GM21390 (cell line): ENCODE measurements around the gene LYSMD1.
"Not testable (repeated sequence)": the region's sequence is repeated elsewhere in the genome, so short reads cannot be mapped to it uniquely, and the experiment has no call there.

Experiments
- ATAC-seq: cut with Tn5 transposase; IDR thresholded peaks from one replicate; pipeline ENCODE4 v1.9.1; 2021; ENCODE audit not compliant: unreplicated experiment

Gene LYSMD1

GRCh38 chr1:151165738-151166504 is at the start of gene LYSMD1, which contains the start of gene SCNM1:
LYSMD1 (minus strand) TSS chr1:151165902; CDS start chr1:151165258, 644 bp downstream.
SCNM1 (plus strand) TSS chr1:151166144; CDS start chr1:151166153, 9 bp downstream.
- ATAC-seq, result peak; percentile 81

- ATAC-seq, result no peak
Measured at GRCh38 chr1:151213560-151213959, 47.9 kb upstream of the LYSMD1 start.

GRCh38 chr1:151211972-151212705 is 46.4 kb upstream of the LYSMD1 start:
- no peak for ATAC-seq

GRCh38 chr1:151210830-151211229 is 45.1 kb upstream of the LYSMD1 start:
- ATAC-seq, result no peak

GRCh38 chr1:151205381-151205965 is 39.8 kb upstream of the LYSMD1 start:
- ATAC-seq, result not testable (repeated sequence)

- ATAC-seq, result no peak
Measured at GRCh38 chr1:151199873-151200581, 34.3 kb upstream of the LYSMD1 start.

- ATAC-seq, result peak; percentile 75
Measured at GRCh38 chr1:151198254-151199127, 32.8 kb upstream of the LYSMD1 start, which contains the start of gene PIP5K1A. PIP5K1A (plus strand) TSS chr1:151198552; CDS start chr1:151198997, 445 bp downstream.

- ATAC-seq, result no peak
Measured at GRCh38 chr1:151197863-151198253, 32.2 kb upstream of the LYSMD1 start.

GRCh38 chr1:151196292-151196800 is 30.6 kb upstream of the LYSMD1 start:
- no peak for ATAC-seq

GRCh38 chr1:151194894-151195594 is 29.3 kb upstream of the LYSMD1 start:
- not testable (repeated sequence) for ATAC-seq

- no peak for ATAC-seq
Measured at GRCh38 chr1:151193856-151194255, 28.2 kb upstream of the LYSMD1 start.

GRCh38 chr1:151193304-151193703 is 27.6 kb upstream of the LYSMD1 start:
- ATAC-seq, result no peak

- ATAC-seq, result no peak
Measured at GRCh38 chr1:151192047-151192446, 26.3 kb upstream of the LYSMD1 start.

GRCh38 chr1:151189637-151190445 is 24.1 kb upstream of the LYSMD1 start, which contains the start of gene VPS72:
VPS72 (minus strand) TSS chr1:151190197; CDS start chr1:151190121, 76 bp downstream.
- peak; percentile 91 for ATAC-seq

- ATAC-seq, result not testable (repeated sequence)
Measured at GRCh38 chr1:151188667-151189066, 23.0 kb upstream of the LYSMD1 start.

- no peak for ATAC-seq
Measured at GRCh38 chr1:151187205-151187604, 21.5 kb upstream of the LYSMD1 start.

- ATAC-seq, result no peak
Measured at GRCh38 chr1:151184211-151184610, 18.5 kb upstream of the LYSMD1 start.

GRCh38 chr1:151176514-151177045 is 10.9 kb upstream of the LYSMD1 start:
- no peak for ATAC-seq
